Parathyroid adenoma (tissue), 2 donors: ENCODE measurements around the gene CEP43.

Experiments
- H2AFZ ChIP-seq: fragments of 300-600 bp; sonication (generic); one replicate; pipeline ENCODE4 v1.7.0; 2017; ENCODE audit warnings: antibody characterized with exemption, mild to moderate bottlenecking
- H3K27ac ChIP-seq: fragments of 300-600 bp; sonication (generic); one replicate; pipeline ENCODE4 v1.7.0; 2017
- H3K27me3 ChIP-seq: fragments of 300-600 bp; sonication (generic); one replicate; pipeline ENCODE4 v1.7.0; 2017; ENCODE audit warnings: low read length; ENCODE audit not compliant: control insufficient read depth, insufficient read depth
- H3K36me3 ChIP-seq: fragments of 300-600 bp; sonication (generic); one replicate; pipeline ENCODE4 v1.7.0; 2017; ENCODE audit warnings: low read length; ENCODE audit not compliant: control insufficient read depth, insufficient read depth
- H3K4me1 ChIP-seq: fragments of 300-600 bp; sonication (generic); one replicate; pipeline ENCODE4 v1.7.0; 2017; ENCODE audit warnings: control low read depth
- H3K4me2 ChIP-seq: fragments of 300-600 bp; sonication (generic); one replicate; pipeline ENCODE4 v1.7.0; 2017; ENCODE audit warnings: low read length
- H3K4me3 ChIP-seq: fragments of 300-600 bp; sonication (generic); one replicate; pipeline ENCODE4 v1.7.0; 2017; ENCODE audit warnings: low read depth, low read length
- H3K79me2 ChIP-seq: fragments of 300-600 bp; sonication (generic); one replicate; pipeline ENCODE4 v1.7.0; 2017; ENCODE audit warnings: control low read depth
- H3K9ac ChIP-seq: fragments of 300-600 bp; sonication (generic); one replicate; pipeline ENCODE4 v1.7.0; 2017; ENCODE audit warnings: mild to moderate bottlenecking
- H3K9me3 ChIP-seq: fragments of 300-600 bp; sonication (generic); one replicate; pipeline ENCODE4 v1.7.0; 2017; ENCODE audit warnings: low read length; ENCODE audit not compliant: control insufficient read depth
- TF ChIP-seq, protein P1 (sequence below): fragments of 300-600 bp; sonication (generic); IDR thresholded peaks from one replicate; pipeline ENCODE4 v1.7.0; 2017; ENCODE audit warnings: antibody characterized with exemption, mild to moderate bottlenecking
- donor health status: primary hyperparathyroidism.

The CEP43 gene

DNA sequence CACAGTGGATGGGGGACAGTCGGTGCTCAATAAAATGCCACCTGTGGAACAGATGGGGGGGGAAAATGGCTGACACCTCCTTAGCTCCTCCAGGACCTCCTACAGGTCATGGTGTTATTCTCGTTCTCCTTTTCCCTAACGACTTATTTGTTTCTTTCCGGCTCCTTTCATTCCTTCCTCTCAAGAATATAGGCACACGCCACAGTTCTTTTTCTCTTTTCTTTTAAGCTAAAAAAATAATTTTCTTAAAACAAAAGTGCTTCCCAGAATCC is 41.5 kb upstream of the CEP43 start:
- Histone ChIP-seq H2AFZ (peak overlapping the region; percentile 100), H3K4me2 (peak overlapping the region; percentile 100), H3K9ac (no peak overlapping the region), H3K9me3 (no peaks in the 10 kb centered on the region), H3K36me3 (no peaks in the 10 kb centered on the region), H3K27ac (peak overlapping the region; percentile 94), H3K4me1 (peaks cover 7% of the 10 kb centered on the region), H3K27me3 (no peaks in the 10 kb centered on the region), H3K79me2 (no peaks in the 10 kb centered on the region), H3K4me3 (no peak overlapping the region)
- TF ChIP-seq, protein P1, sequence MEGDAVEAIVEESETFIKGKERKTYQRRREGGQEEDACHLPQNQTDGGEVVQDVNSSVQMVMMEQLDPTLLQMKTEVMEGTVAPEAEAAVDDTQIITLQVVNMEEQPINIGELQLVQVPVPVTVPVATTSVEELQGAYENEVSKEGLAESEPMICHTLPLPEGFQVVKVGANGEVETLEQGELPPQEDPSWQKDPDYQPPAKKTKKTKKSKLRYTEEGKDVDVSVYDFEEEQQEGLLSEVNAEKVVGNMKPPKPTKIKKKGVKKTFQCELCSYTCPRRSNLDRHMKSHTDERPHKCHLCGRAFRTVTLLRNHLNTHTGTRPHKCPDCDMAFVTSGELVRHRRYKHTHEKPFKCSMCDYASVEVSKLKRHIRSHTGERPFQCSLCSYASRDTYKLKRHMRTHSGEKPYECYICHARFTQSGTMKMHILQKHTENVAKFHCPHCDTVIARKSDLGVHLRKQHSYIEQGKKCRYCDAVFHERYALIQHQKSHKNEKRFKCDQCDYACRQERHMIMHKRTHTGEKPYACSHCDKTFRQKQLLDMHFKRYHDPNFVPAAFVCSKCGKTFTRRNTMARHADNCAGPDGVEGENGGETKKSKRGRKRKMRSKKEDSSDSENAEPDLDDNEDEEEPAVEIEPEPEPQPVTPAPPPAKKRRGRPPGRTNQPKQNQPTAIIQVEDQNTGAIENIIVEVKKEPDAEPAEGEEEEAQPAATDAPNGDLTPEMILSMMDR, result no peak

DNA sequence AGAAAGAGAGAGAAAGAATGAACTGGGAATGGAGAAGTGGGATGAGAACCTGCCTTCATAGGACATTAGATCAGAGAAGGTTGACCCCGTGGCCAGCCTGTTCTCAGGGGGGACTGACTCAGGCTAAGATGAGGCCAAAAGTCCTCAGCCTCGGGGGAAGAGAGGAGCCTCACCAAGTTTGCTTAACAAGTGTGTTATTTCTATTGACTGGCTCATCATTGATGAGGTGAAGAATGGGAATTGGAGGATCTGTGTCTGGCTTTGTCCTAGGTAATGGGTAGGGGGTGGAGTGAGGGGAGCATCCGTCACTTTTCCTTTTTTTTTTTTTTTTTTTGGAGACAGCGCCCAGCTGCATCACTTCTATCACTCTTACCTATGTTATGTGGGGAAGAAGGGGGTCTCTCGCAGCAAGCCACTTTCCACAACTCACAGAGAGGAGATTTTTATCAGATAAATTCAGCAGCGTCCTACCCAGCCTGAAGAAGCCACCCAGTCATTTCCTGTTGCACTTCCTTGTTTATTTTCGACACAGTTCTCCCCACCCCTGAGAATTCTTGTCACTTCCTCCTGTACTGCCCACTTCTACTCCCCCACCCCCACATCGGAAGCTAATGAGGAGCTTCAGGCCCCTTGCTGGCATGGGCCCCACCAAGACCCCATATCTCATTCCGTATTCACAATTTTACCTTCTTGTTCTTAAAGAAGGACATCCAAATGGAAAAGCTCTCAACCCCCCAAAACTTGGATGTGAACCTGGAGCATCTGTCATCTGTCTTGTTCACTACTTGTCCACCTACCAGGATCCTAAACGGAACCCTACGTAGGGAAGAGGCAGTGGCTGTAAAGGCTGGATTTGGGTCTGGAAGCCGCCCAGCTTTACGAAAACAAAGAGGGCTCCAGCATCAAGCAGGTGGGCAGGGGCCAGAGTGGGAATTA is 40.0 kb upstream of the CEP43 start:
- TF ChIP-seq, protein P1, result no peak
- Histone ChIP-seq H3K36me3 (no peaks in the 10 kb centered on the region), H2AFZ (peak overlapping the region; percentile 52), H3K4me2 (no peak overlapping the region), H3K27me3 (no peaks in the 10 kb centered on the region), H3K79me2 (no peaks in the 10 kb centered on the region), H3K9ac (no peak overlapping the region), H3K27ac (peak overlapping the region; percentile 69), H3K4me3 (no peak overlapping the region), H3K9me3 (no peaks in the 10 kb centered on the region), H3K4me1 (peaks cover 7% of the 10 kb centered on the region)

DNA sequence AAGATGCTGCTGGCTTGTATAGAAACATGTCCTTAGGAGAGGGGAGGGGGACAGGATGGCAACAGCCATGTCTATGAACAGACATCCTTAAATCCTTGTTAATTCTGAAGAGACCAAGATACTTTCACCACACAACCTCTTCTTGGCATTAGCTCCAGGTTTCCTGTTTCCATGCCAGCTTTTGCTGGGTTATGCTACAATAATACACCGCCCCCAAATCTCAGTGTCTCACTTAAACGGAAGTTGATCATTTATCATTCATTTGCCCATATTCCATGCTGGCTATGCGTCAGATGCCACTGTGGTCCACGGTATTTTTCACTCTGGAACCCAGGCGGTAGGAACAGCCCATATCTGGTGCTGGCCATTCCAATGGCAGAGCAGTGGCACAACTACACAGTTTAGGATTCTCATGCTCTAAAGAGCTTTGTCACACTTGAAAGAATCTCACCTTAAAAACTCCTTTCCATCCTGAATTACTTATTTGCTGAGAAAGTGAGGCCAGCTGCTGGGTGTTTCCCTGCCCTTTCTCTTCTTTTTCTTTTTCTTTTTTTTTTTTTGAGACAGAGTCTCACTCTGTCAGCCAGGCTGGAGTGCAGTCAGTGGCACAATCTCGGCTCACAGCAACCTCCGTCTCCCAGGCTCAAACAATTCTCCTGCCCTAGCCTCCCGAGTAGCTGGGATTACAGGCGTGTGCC is 39.1 kb upstream of the CEP43 start:
- Histone ChIP-seq H3K36me3 (no peaks in the 10 kb centered on the region), H2AFZ (no peak overlapping the region), H3K4me1 (peaks cover 7% of the 10 kb centered on the region), H3K9me3 (no peaks in the 10 kb centered on the region), H3K27me3 (no peaks in the 10 kb centered on the region), H3K27ac (peak overlapping the region; percentile 57), H3K79me2 (no peaks in the 10 kb centered on the region), H3K9ac (no peak overlapping the region), H3K4me2 (no peak overlapping the region), H3K4me3 (no peak overlapping the region)
- TF ChIP-seq, protein P1, result no peak

DNA sequence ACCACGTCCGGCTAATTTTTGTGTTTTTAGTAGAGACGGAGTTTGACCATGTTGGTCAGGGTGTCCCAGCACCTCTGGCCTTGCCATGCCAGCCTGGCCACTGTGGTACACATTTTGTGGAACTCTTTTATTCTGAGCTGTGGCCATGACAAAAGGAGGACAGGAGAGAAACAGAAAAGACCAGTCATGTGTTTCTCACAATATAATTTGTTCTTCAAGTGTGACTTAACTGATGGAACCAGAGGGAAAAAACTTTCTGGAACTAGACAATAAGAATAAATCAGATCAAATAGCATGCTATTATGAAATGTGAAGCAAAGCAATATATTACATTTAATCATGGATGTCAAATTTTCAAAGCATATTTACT is 38.6 kb upstream of the CEP43 start:
- no peak overlapping the region for H3K9ac ChIP-seq
- no peaks in the 10 kb centered on the region for H3K36me3 ChIP-seq
- no peaks in the 10 kb centered on the region for H3K9me3 ChIP-seq
- TF ChIP-seq, protein P1, result no peak
- H3K4me2 ChIP-seq, result no peak overlapping the region
- no peaks in the 10 kb centered on the region for H3K27me3 ChIP-seq
- H3K4me3 ChIP-seq, result no peak overlapping the region
- no peak overlapping the region for H2AFZ ChIP-seq
- H3K79me2 ChIP-seq, result no peaks in the 10 kb centered on the region
- peaks cover 7% of the 10 kb centered on the region for H3K4me1 ChIP-seq
- no peak overlapping the region for H3K27ac ChIP-seq
